Smooth muscle cell (in vitro differentiated cells): Measurements from ENCODE around the gene TTLL11. TPM values are rescaled to one million over a fixed set of nuclear protein-coding genes. Genes with fewer than 3 reads are reported as not detected.

Source experiments
- DNase-seq: peaks from one replicate; lab custom pipeline; 2025; ENCODE audit not compliant: unreplicated experiment; lab: John Stamatoyannopoulos, UW
- H2AFZ ChIP-seq: fragments of 200-600 bp; sonication (generic); 2 replicates; pipeline ENCODE4 v1.6.0; 2016; ENCODE audit warnings: antibody characterized with exemption, low read depth, mild to moderate bottlenecking
- H3F3A ChIP-seq: fragments of 200-600 bp; sonication (generic); 2 replicates; pipeline ENCODE4 v1.6.0; 2017; ENCODE audit warnings: antibody characterized with exemption, low read depth
- H3K27ac ChIP-seq: fragments of 200-600 bp; sonication (generic); 2 replicates; pipeline ENCODE4 v1.5.1; 2016; ENCODE audit warnings: low read depth, mild to moderate bottlenecking
- H3K27me3 ChIP-seq: fragments of 200-600 bp; sonication (generic); 2 replicates; pipeline ENCODE4 v1.6.1; 2016; ENCODE audit warnings: low read depth, mild to moderate bottlenecking
- H3K36me3 ChIP-seq: fragments of 200-600 bp; sonication (generic); 2 replicates; pipeline ENCODE4 v1.5.1; 2016; ENCODE audit warnings: low read depth
- H3K4me1 ChIP-seq: fragments of 200-600 bp; sonication (generic); 2 replicates; pipeline ENCODE4 v1.5.1; 2016; ENCODE audit warnings: low read depth
- H3K4me2 ChIP-seq: fragments of 200-600 bp; sonication (generic); 2 replicates; pipeline ENCODE4 v1.6.0; 2016; ENCODE audit warnings: mild to moderate bottlenecking
- H3K4me3 ChIP-seq: fragments of 200-600 bp; sonication (generic); 2 replicates; pipeline ENCODE4 v1.5.1; 2016; ENCODE audit warnings: mild to moderate bottlenecking
- H3K79me2 ChIP-seq: fragments of 200-600 bp; sonication (generic); 2 replicates; pipeline ENCODE4 v1.6.0; 2016; ENCODE audit warnings: low read depth, mild to moderate bottlenecking
- H3K9ac ChIP-seq: fragments of 200-600 bp; sonication (generic); 2 replicates; pipeline ENCODE4 v1.6.0; 2016; ENCODE audit warnings: low read depth
- H3K9me3 ChIP-seq: fragments of 200-600 bp; sonication (generic); replicated peaks from 2 replicates; pipeline ENCODE4 v1.5.1; 2016; ENCODE audit warnings: low read depth
- H4K20me1 ChIP-seq: fragments of 200-600 bp; sonication (generic); 2 replicates; pipeline ENCODE4 v1.6.0; 2016; ENCODE audit warnings: low read depth
- CTCF ChIP-seq: fragments of 200-600 bp; sonication (generic); IDR thresholded peaks from 2 replicates; pipeline ENCODE4 v1.5.1; 2017; ENCODE audit warnings: borderline replicate concordance, mild to moderate bottlenecking, antibody characterized with exemption; ENCODE audit not compliant: insufficient read depth, poor library complexity, severe bottlenecking
- WGBS: methylation state at CpG from one replicate; pipeline ENCODE4 v1.1.7; 2016; ENCODE audit warnings: low lambda C conversion rate; 5-methylcytosine and 5-hydroxymethylcytosine counted together
- polyA plus RNA-seq: library from polyadenylated mRNA; unstranded; fragments of >200 nt; fragmentation: Nextera tagmentation; extraction: Ambion mirVana; gene quantifications from 2 replicates; pipeline ENCODE4 v1.2.1, GENCODE V29; 2016
- total RNA-seq: library from RNA; depleted of rRNA; stranded (reverse); fragments of >200 nt; gene quantifications from 2 replicates; pipeline ENCODE4 v1.2.3, GENCODE V29; 2014

TTLL11 gene
- total and polyA plus RNA-seq, 2 experiments from 2014 or later = 2.6 to 3.7 TPM

- Histone ChIP-seq H3K27ac (no peak overlapping the region), H3K9ac (no peak overlapping the region), H3K9me3 (no peaks in the 10 kb centered on the region), H3K4me1 (peaks cover 6% of the 10 kb centered on the region), H3K79me2 (no peaks in the 10 kb centered on the region), H3K4me3 (no peak overlapping the region), H3F3A (no peaks in the 10 kb centered on the region), H4K20me1 (no peaks in the 10 kb centered on the region), H3K36me3 (no peaks in the 10 kb centered on the region), H2AFZ (no peak overlapping the region), H3K27me3 (no peaks in the 10 kb centered on the region), H3K4me2 (no peak overlapping the region)
- no peak for TF ChIP-seq CTCF
- DNase-seq = no peak
- WGBS = 85% methylated on average over 15 of the region's 15 CpGs
Observed at GRCh38 chr9:121788686-121789366, 304.3 kb downstream of the TTLL11 start.

GRCh38 chr9:121786998-121787422 lies 306.1 kb downstream of the TTLL11 start:
- Histone ChIP-seq H3K9ac (no peak overlapping the region), H3K27ac (no peak overlapping the region), H3K79me2 (no peaks in the 10 kb centered on the region), H4K20me1 (no peaks in the 10 kb centered on the region), H3K27me3 (no peaks in the 10 kb centered on the region), H3K4me1 (peaks cover 15% of the 10 kb centered on the region), H3K9me3 (no peaks in the 10 kb centered on the region), H3F3A (no peaks in the 10 kb centered on the region), H3K36me3 (no peaks in the 10 kb centered on the region), H3K4me2 (no peak overlapping the region), H2AFZ (no peak overlapping the region), H3K4me3 (no peak overlapping the region)
- no peak for TF ChIP-seq CTCF
- DNase-seq = no peak
- WGBS = 79% methylated on average over 6 of the region's 8 CpGs

GRCh38 chr9:121786543-121786948 lies 306.6 kb downstream of the TTLL11 start:
- Histone ChIP-seq H3K4me3 (no peak overlapping the region), H3K9me3 (no peaks in the 10 kb centered on the region), H3K4me2 (no peak overlapping the region), H3K27ac (no peak overlapping the region), H3K36me3 (no peaks in the 10 kb centered on the region), H3K79me2 (no peaks in the 10 kb centered on the region), H3K9ac (no peak overlapping the region), H3K4me1 (peaks cover 15% of the 10 kb centered on the region), H2AFZ (no peak overlapping the region), H4K20me1 (no peaks in the 10 kb centered on the region), H3K27me3 (no peaks in the 10 kb centered on the region), H3F3A (no peaks in the 10 kb centered on the region)
- 91% methylated on average over 5 of the region's 5 CpGs for WGBS
- TF ChIP-seq CTCF = no peak
- DNase-seq = no peak
